ENCODE results near the gene MRPL20. TPM values are rescaled to one million over a fixed set of nuclear protein-coding genes. Genes with fewer than 3 reads are reported as not detected.
"Not testable (repeated sequence)": the region's sequence is repeated elsewhere in the genome, so short reads cannot be mapped to it uniquely, and the experiment has no call there.

MRPL20 gene
- total RNA-seq, 1 donor from 2014 or later: 150 TPM

GRCh38 chr1:1371746-1372711, 35.1 kb downstream of the MRPL20 start:
- DNase-seq (ENCODE audit: low read depth): no peak
- peak; percentile 81 for TF ChIP-seq CTCF (conservative IDR thresholded peaks at IDR 0.05; ENCODE audit: low read depth, low read length)
- no peak overlapping the region for H3K4me3 ChIP-seq (ENCODE audit: low read depth, low read length)

- DNase-seq (ENCODE audit: low read depth): no peak
These were observed 35.7 kb downstream of the MRPL20 start for GRCh38 chr1:1371364-1371745.

GRCh38 chr1:1370771-1371300, 36.3 kb downstream of the MRPL20 start:
- no peak overlapping the region for H3K4me3 ChIP-seq (ENCODE audit: low read depth, low read length)
- DNase-seq (ENCODE audit: low read depth): no peak
- no peak for TF ChIP-seq CTCF (conservative IDR thresholded peaks at IDR 0.05; ENCODE audit: low read depth, low read length)

More at GRCh38 chr1:1371364-1371745, 35.7 kb downstream of the MRPL20 start:
- TF ChIP-seq CTCF (conservative IDR thresholded peaks at IDR 0.05; ENCODE audit: low read depth, low read length): no peak
- no peak overlapping the region for H3K4me3 ChIP-seq (ENCODE audit: low read depth, low read length)

GRCh38 chr1:1370094-1370493, 37.0 kb downstream of the MRPL20 start:
- not testable (repeated sequence) for H3K4me3 ChIP-seq (ENCODE audit: low read depth, low read length); DNase-seq (ENCODE audit: low read depth)

- no peak overlapping the region for H3K4me3 ChIP-seq (ENCODE audit: low read depth, low read length)
- DNase-seq (ENCODE audit: low read depth): no peak
- TF ChIP-seq CTCF (conservative IDR thresholded peaks at IDR 0.05; ENCODE audit: low read depth, low read length): no peak
These were observed 39.8 kb downstream of the MRPL20 start for GRCh38 chr1:1367315-1367714.

GRCh38 chr1:1366699-1367066, 40.4 kb downstream of the MRPL20 start:
- TF ChIP-seq CTCF (conservative IDR thresholded peaks at IDR 0.05; ENCODE audit: low read depth, low read length): no peak
- DNase-seq (ENCODE audit: low read depth): no peak
- H3K4me3 ChIP-seq (ENCODE audit: low read depth, low read length): no peak overlapping the region

GRCh38 chr1:1365875-1366698, 41.0 kb downstream of the MRPL20 start:
- no peak for TF ChIP-seq CTCF (conservative IDR thresholded peaks at IDR 0.05; ENCODE audit: low read depth, low read length)
- no peak overlapping the region for H3K4me3 ChIP-seq (ENCODE audit: low read depth, low read length)
- DNase-seq (ENCODE audit: low read depth): no peak
